CD4-positive, alpha-beta memory T cell (primary cell): Measurements from ENCODE around the gene CCDC88C. TPM values are rescaled to one million over a fixed set of nuclear protein-coding genes. Genes with fewer than 3 reads are reported as not detected.
A peak's percentile ranks its signal among the peaks of the same experiment; 100 is the strongest.

Experiments used
- CTCF ChIA-PET: fragments of 350-600 bp; sonication (Branson Sonifier 250); formaldehyde crosslinking; loops from one replicate; lab custom pipeline; 2021; ENCODE audit warnings: inconsistent platforms; ENCODE audit not compliant: partially characterized antibody; lab: Charles Lee
- POLR2A ChIA-PET: fragments of 350-600 bp; sonication (Branson Sonifier 250); formaldehyde crosslinking; loops from one replicate; lab custom pipeline; 2021; ENCODE audit not compliant: partially characterized antibody; lab: Charles Lee
- DNase-seq, 5 donors: peaks; one replicate each; pipeline versions ENCODE4 v3.0.0 to v3.0.0-alpha.2; 2020 to 2022; ENCODE audit warnings: mixed read lengths in 1 of 5
- H3K27ac ChIP-seq: one replicate; pipeline ENCODE4 v1.7.0; 2013; ENCODE audit warnings: low read depth, low read length
- H3K27me3 ChIP-seq: 2 replicates; pipeline ENCODE4 v1.7.0; 2013; ENCODE audit warnings: mild to moderate bottlenecking, low read length, moderate library complexity; ENCODE audit not compliant: insufficient read depth
- H3K36me3 ChIP-seq: 2 replicates; pipeline ENCODE4 v1.7.0; 2013; ENCODE audit warnings: mild to moderate bottlenecking, low read length, moderate library complexity; ENCODE audit not compliant: insufficient read depth
- H3K4me1 ChIP-seq: 2 replicates; pipeline ENCODE4 v1.7.0; 2013; ENCODE audit warnings: mild to moderate bottlenecking, low read length, moderate library complexity; ENCODE audit not compliant: insufficient read depth
- H3K4me3 ChIP-seq, 2 donors: one replicate each; pipeline ENCODE4 v1.7.0; 2013; ENCODE audit warnings: low read length in 2 of 2, mild to moderate bottlenecking in 1 of 2
- H3K9me3 ChIP-seq, 2 donors: one replicate each; pipeline ENCODE4 v1.7.0; 2013; ENCODE audit warnings: low read length in 2 of 2, control low read depth in 1 of 2; ENCODE audit not compliant: control insufficient read depth in 1 of 2
- H3K27ac Mint-ChIP-seq, 7 donors: one replicate each; pipeline ENCODE4 v1.8.0; 2020 to 2021; ENCODE audit warnings: mixed read lengths in 7 of 7, mild to moderate bottlenecking in 6 of 7, inconsistent platforms in 3 of 7, moderate library complexity in 3 of 7
- H3K27me3 Mint-ChIP-seq, 2 donors: one replicate each; pipeline ENCODE4 v1.8.0; 2020 to 2021; ENCODE audit warnings: mixed read lengths in 2 of 2
- H3K36me3 Mint-ChIP-seq, 2 donors: one replicate each; pipeline ENCODE4 v1.8.0; 2020 to 2021; ENCODE audit warnings: mixed read lengths in 2 of 2, inconsistent platforms in 1 of 2, mild to moderate bottlenecking in 1 of 2
- H3K4me1 Mint-ChIP-seq, 4 donors: one replicate each; pipeline ENCODE4 v1.8.0; 2020 to 2021; ENCODE audit warnings: mixed read lengths in 4 of 4, mild to moderate bottlenecking in 1 of 4
- H3K4me3 Mint-ChIP-seq, 8 donors: one replicate each; pipeline ENCODE4 v1.8.0; 2020 to 2021; ENCODE audit warnings: mixed read lengths in 8 of 8, mild to moderate bottlenecking in 7 of 8, moderate library complexity in 6 of 8, inconsistent platforms in 3 of 8
- H3K9me3 Mint-ChIP-seq, 8 donors: one replicate each; pipeline ENCODE4 v1.8.0; 2020 to 2021; ENCODE audit warnings: mixed read lengths in 8 of 8, mild to moderate bottlenecking in 5 of 8, inconsistent platforms in 3 of 8, moderate library complexity in 1 of 8
- intact Hi-C: fragments of 100-400 bp; cut with micrococcal nuclease; formaldehyde crosslinking; loops from one replicate; pipeline ENCODE4 v1.15.1; 2023
- polyA plus RNA-seq, 2 donors: library from polyadenylated mRNA; unstranded; fragments of 300-500 nt; fragmentation: Illumina TruSeq; gene quantifications; one replicate each; pipeline ENCODE4 v1.2.3, GENCODE V29; 2021
- total RNA-seq, 2 experiments: library from RNA; stranded (reverse); gene quantifications; one replicate each; pipeline ENCODE4 v1.2.3, GENCODE V29; 2021

The CCDC88C gene
- total and polyA plus RNA-seq, 4 experiments from 2014 or later: 17.1 to 293 (median 161) TPM

DNA sequence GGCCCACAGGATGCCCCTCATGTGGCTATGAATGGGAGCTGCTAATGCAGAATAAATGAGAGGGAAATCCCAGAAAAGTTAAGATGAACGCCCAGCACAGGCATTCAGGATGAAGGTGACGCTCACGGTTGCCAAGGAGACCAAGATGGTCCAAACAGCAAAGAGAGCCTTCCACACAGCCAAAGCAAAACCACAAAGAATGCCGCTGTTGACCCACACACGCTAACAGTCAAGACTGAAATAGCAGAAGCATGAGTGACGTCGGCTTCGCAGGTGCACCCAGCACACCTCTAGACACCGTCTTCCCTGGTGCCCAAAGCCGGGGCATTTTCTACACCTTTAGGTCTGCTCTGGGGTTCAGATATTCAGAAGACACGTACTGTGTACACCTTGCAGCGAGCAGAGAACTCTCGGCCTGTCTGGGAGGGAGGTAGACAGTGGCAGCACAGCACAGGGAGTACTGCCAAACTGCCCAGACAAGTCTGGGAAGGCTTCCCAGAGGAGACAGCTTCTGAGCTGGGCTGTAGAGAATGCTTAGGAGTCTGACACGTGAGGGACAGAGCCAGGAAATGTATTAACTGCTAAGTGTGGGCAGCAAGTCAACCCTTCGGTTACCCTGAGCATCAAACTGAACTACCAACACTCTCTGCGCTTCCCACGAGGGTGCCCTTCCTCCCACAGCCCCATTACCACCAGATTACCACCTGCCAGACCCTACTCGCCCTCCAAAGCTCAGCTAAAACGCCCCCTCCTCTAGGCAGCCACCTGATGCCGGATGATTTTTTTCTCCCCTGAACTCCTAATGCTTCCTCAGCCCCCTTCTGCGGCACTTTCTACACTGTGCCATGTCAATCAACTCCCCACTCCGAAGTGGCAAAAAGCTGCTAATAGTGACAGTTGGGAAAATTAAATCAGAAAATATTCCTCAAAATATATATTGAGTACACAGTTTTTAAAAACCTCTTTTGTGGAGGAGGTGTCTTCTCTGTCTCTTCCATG lies 50.1 kb downstream of the CCDC88C start:
- intact Hi-C loops: loop anchor here (1.0 kb wide), 1 partner anchor 43 kb away; no protein-coding TSS in a partner anchor
- H3K4me3 ChIP-seq: peak overlapping the region; percentile 8 to 50

DNA sequence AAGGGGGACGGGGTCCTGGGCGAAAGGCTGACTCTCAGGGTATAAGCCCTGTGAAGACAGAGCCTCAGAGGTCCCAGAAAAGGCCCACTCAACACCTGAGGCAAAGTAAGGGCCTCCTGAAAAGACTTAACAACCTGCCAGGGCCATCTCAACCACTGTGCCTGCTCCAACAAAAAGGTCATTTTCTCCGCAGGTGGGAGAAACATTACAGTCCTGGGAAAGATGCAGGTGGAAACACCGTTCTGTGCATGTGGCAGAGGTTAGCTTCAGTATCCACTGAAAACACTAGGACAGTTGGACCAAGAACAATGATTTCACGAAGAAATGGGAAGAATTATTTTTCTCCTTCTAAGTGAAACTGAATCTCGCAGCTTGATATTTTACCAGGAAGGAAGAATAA lies 50.9 kb downstream of the CCDC88C start:
- intact Hi-C loops: loop anchor here (1.0 kb wide), 1 partner anchor 42 kb away; no protein-coding TSS in a partner anchor
- Mint-ChIP-seq H3K27me3 (no peaks in the 10 kb centered on the region), H3K4me3 (peak overlapping the region; percentile 58 to 89 (median 82)), H3K9me3 (no peaks in the 10 kb centered on the region), H3K4me1 (peaks cover 65 to 93% (median 78%) of the 10 kb centered on the region in 4 donors), H3K27ac (peak overlapping the region; percentile 94 to 99 (median 97)), H3K36me3 (peaks cover 0 to 16% of the 10 kb centered on the region in 2 donors)
- H3K4me1 ChIP-seq: peaks cover 99% of the 10 kb centered on the region
- ChIA-PET POLR2A (interaction anchor here (0.6 to 15.1 kb wide), 16 partner anchors 8 to 48 kb away, joined by 3 to 268 read pairs (median 4); partner anchors contain the start of gene CCDC88C), CTCF (interaction anchor here (0.7 to 1.9 kb wide), 8 partner anchors 11 to 49 kb away, joined by 3 to 4 read pairs (median 4); no protein-coding TSS in a partner anchor)
- no peaks in the 10 kb centered on the region for H3K27me3 ChIP-seq
- no peaks in the 10 kb centered on the region for H3K36me3 ChIP-seq
- peak overlapping the region; percentile 85 for H3K27ac ChIP-seq
- peak overlapping the region; percentile 8 to 50 for H3K4me3 ChIP-seq
- no peak for DNase-seq
- no peaks in the 10 kb centered on the region for H3K9me3 ChIP-seq

More for the DNA sequence above, 50.1 kb downstream of the CCDC88C start:
- H3K36me3 ChIP-seq: no peaks in the 10 kb centered on the region
- H3K9me3 Mint-ChIP-seq: no peaks in the 10 kb centered on the region
- H3K4me3 Mint-ChIP-seq: peak overlapping the region; percentile 58 to 89 (median 82)
- peaks cover 63 to 93% (median 76%) of the 10 kb centered on the region in 4 donors for H3K4me1 Mint-ChIP-seq
- H3K4me1 ChIP-seq: peaks cover 98% of the 10 kb centered on the region
- peaks cover 0 to 11% of the 10 kb centered on the region in 2 donors for H3K36me3 Mint-ChIP-seq
- H3K27me3 Mint-ChIP-seq: no peaks in the 10 kb centered on the region
- CTCF ChIA-PET: interaction anchor here (0.7 to 1.9 kb wide), 10 partner anchors 11 to 50 kb away, joined by 3 to 4 read pairs (median 4); no protein-coding TSS in a partner anchor
- no peaks in the 10 kb centered on the region for H3K27me3 ChIP-seq
- POLR2A ChIA-PET: interaction anchor here (0.5 to 15.1 kb wide), 14 partner anchors 12 to 300 kb away, joined by 3 to 268 read pairs (median 4); partner anchors contain the start of gene CCDC88C
- H3K27ac ChIP-seq: peak overlapping the region; percentile 85
- no peaks in the 10 kb centered on the region for H3K9me3 ChIP-seq
- H3K27ac Mint-ChIP-seq: peak overlapping the region; percentile 94 to 99 (median 97)
- peak; percentile 68 to 97 (median 75) for DNase-seq

DNA sequence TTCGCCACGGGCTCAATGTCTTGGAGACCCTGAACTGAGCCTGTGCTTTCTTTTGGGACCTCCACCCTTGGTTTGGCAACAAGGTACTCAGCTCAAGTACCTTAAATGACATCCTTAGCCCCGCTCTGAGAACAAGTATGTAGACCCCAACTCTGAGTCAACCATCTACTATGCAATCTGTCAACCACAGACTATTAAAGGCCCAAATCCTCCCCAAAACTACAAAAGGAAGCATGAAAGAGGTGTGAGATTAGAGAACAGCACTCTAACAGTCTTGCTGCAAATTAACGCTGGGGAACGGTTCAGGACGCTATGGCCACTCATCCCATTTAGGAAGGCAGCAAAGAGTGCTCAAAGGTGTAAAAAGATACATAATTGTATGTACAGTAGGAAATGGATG lies 52.1 kb downstream of the CCDC88C start:
- intact Hi-C loops: no loop called here
- no peak overlapping the region for H3K4me3 ChIP-seq
- peak overlapping the region in 6 of 8 donors; percentile 32 to 61 (median 48) for H3K4me3 Mint-ChIP-seq
- peak overlapping the region; percentile 76 to 99 (median 96) for H3K27ac Mint-ChIP-seq
- peak overlapping the region; percentile 85 for H3K27ac ChIP-seq
- no peaks in the 10 kb centered on the region for H3K36me3 ChIP-seq
- peaks cover 61 to 93% (median 78%) of the 10 kb centered on the region in 4 donors for H3K4me1 Mint-ChIP-seq
- peaks cover 0 to 22% of the 10 kb centered on the region in 2 donors for H3K36me3 Mint-ChIP-seq
- peaks cover 0 to 1% (median 0%) of the 10 kb centered on the region in 8 donors for H3K9me3 Mint-ChIP-seq
- DNase-seq: no peak
- ChIA-PET POLR2A (interaction anchor here (1.3 to 1.6 kb wide), 4 partner anchors 9 to 51 kb away, joined by 3 to 5 read pairs (median 4); no protein-coding TSS in a partner anchor), CTCF (interaction anchor here (1.0 kb wide), 1 partner anchor 50 kb away, joined by 4 read pairs; no protein-coding TSS in a partner anchor)
- H3K27me3 Mint-ChIP-seq: no peaks in the 10 kb centered on the region
- H3K27me3 ChIP-seq: no peaks in the 10 kb centered on the region
- H3K4me1 ChIP-seq: peaks cover 99% of the 10 kb centered on the region
- no peaks in the 10 kb centered on the region for H3K9me3 ChIP-seq

DNA sequence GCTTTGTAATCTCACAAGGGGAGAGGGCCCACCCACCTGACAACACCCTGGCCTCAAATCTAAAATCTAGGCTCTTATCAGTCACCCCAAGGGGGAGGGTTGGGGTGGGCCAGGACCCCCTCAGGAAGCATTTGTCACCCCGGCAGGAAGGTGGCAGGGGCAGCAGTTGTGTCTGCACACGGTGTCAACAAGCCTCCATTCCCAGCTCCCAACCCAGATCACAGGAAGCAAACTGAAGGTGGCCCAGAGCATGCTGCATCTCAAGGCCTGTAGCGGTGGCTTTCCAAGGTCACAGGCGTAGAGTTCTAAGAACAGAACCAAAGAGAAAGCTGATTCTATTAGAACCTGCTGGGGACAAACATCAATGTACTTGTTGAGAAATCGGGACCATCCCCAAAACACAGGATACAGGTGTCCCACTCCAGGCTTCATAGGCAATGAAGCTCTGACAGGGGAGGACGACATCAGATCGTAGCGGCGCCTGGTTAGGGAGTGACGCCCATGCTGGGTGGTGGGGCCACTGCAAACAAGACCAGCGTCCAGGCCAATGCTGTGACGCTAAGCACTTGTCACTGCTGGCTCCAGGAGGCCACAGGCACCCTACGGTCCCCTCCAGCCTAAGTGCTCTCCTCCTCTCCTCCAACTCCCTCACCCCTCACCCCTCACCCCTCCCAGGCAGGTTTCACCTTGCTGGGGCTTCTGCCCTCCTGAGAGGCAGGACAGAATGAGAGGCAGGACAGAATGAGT lies 52.9 kb downstream of the CCDC88C start:
- peak overlapping the region in 4 of 8 donors; percentile 11 to 61 (median 28) for H3K4me3 Mint-ChIP-seq
- CTCF ChIA-PET: interaction anchor here (1.0 to 1.1 kb wide), 2 partner anchors 9 to 51 kb away, joined by 4 read pairs; no protein-coding TSS in a partner anchor
- Histone ChIP-seq H3K27ac (peak overlapping the region; percentile 85), H3K9me3 (no peaks in the 10 kb centered on the region), H3K27me3 (no peaks in the 10 kb centered on the region), H3K4me3 (no peak overlapping the region), H3K4me1 (peaks cover 98% of the 10 kb centered on the region), H3K36me3 (no peaks in the 10 kb centered on the region)
- peaks cover 57 to 93% (median 78%) of the 10 kb centered on the region in 4 donors for H3K4me1 Mint-ChIP-seq
- peaks cover 0 to 30% of the 10 kb centered on the region in 2 donors for H3K36me3 Mint-ChIP-seq
- no peaks in the 10 kb centered on the region for H3K27me3 Mint-ChIP-seq
- POLR2A ChIA-PET: interaction anchor here (0.6 to 1.6 kb wide), 6 partner anchors 8 to 52 kb away, joined by 3 to 4 read pairs (median 3); no protein-coding TSS in a partner anchor
- H3K27ac Mint-ChIP-seq: peak overlapping the region; percentile 74 to 99 (median 88)
- H3K9me3 Mint-ChIP-seq: peaks cover 0 to 2% (median 0%) of the 10 kb centered on the region in 8 donors
- intact Hi-C loops: no loop called here
- no peak for DNase-seq

DNA sequence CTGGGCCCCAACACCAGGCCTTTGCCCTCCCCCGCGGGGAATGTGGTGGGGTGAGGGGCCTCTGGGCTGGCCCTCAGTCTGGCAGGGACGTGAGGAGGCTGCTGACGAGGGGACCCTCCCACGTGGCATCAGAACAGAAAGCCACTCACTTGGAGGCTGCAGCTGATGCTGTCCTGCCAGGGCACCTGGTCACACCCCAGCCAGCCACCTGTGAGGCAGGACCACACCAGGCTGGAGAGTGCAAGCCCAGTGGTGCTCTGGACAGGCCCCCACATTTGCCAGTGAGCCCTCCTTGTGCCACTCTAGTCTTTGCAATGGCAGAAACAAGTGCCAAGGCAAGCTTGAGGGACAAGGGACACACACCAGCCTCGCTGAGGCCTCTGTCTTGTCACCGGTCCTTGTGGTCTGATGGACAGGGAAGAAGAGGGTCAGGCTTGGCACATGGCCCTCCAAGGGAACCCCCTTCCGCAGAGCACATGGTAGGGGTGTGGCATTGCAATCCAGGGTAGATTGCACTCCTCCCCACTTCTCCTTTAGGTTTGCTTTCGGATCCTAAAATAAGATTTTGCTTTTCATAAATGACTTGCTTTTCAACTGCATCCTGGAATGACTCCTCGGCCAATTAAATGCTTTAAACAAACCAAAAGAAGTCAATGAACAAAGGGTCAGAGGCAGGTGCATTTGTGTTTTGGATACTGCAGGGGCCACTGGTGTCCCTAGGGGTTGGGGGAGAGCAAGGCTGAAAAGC lies 53.7 kb downstream of the CCDC88C start:
- no peak for DNase-seq
- Histone ChIP-seq H3K9me3 (no peaks in the 10 kb centered on the region), H3K4me1 (peaks cover 93% of the 10 kb centered on the region), H3K4me3 (no peak overlapping the region), H3K27me3 (no peaks in the 10 kb centered on the region), H3K27ac (peak overlapping the region; percentile 85), H3K36me3 (peaks cover 7% of the 10 kb centered on the region)
- ChIA-PET POLR2A (interaction anchor here (1.4 to 1.6 kb wide), 2 partner anchors 8 to 47 kb away, joined by 3 read pairs; no protein-coding TSS in a partner anchor), CTCF (interaction anchor here (1.1 kb wide), 1 partner anchor 9 kb away, joined by 4 read pairs; no protein-coding TSS in a partner anchor)
- H3K27ac Mint-ChIP-seq: peak overlapping the region; percentile 70 to 99 (median 80)
- H3K9me3 Mint-ChIP-seq: peaks cover 0 to 2% (median 0%) of the 10 kb centered on the region in 8 donors
- intact Hi-C loops: no loop called here
- H3K4me3 Mint-ChIP-seq: peak overlapping the region in 3 of 8 donors; percentile 9 to 30 (median 27)
- H3K27me3 Mint-ChIP-seq: no peaks in the 10 kb centered on the region
- peaks cover 4 to 37% of the 10 kb centered on the region in 2 donors for H3K36me3 Mint-ChIP-seq
- peaks cover 52 to 91% (median 77%) of the 10 kb centered on the region in 4 donors for H3K4me1 Mint-ChIP-seq
